ENCODE results near the gene FLAD1. TPM values are rescaled to one million over a fixed set of nuclear protein-coding genes. Genes with fewer than 3 reads are reported as not detected.

Gene FLAD1
- total and polyA plus RNA-seq, 2 of the 4 experiments (the other 2 are of a cell fraction) = 26.3 to 37.3 TPM

DNA sequence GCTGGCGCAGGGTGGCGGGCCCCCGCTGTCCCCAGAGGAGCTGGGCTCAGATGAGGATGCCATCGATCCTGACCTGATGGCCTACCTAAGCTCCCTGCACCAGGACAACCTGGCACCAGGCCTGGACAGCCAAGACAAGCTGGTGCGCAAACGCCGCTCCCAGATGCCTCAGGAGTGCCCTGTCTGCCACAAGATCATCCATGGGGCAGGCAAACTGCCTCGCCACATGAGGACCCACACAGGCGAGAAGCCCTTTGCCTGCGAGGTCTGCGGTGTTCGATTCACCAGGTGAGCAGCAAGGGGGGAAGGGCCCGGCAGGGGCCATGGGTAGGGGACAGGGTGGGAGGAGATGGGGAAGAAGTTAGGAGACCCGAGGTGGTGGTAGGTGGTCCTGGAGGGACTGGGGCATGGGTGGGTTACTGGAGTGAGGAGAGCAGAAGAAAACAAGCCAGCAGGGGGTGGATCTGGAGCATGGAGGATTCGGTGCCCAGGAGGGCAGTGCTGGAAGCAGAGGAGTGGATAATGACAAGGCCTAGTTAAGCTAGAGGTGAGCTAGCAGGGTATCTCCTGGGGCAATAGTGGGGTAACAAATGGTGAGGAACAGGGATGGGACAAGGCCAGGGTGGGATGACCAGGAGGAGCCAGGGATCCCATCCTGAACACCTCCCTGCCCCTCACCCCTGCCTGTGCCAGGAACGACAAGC lies 32.5 kb downstream of the FLAD1 start:
- no TSS peak for BruUV-seq (replicated peaks)
- dilution Hi-C loops (cut with HindIII; ENCODE audit: low sequenced_read_pairs, unreplicated experiment) (no loop called here), intact Hi-C loops (cut with micrococcal nuclease) (no loop called here)

More for the DNA sequence above, 32.5 kb downstream of the FLAD1 start:
- H3K79me1 ChIP-seq (ENCODE audit: low read depth in 1 of 2, low read length in 2 of 2) = peaks cover 0 to 14% of the 10 kb centered on the region in 2 experiments; a peak in 1 of 4 replicates
- no peak overlapping the region for H2BK120ac ChIP-seq (ENCODE audit: low read depth, low read length)
- no peak overlapping the region for H2BK5ac ChIP-seq (ENCODE audit: low read depth, low read length, poor library complexity, severe bottlenecking)
- H3K9ac ChIP-seq (ENCODE audit: low read depth, low read length) = no peak overlapping the region
- no peak overlapping the region for H4K8ac ChIP-seq (ENCODE audit: low read depth in 2 of 2, low read length in 2 of 2)
- ChIA-PET CTCF (interaction anchor here (1.0 to 2.3 kb wide), 3 partner anchors 12 to 43 kb away, joined by 3 to 7 read pairs (median 4); no protein-coding TSS in a partner anchor), POLR2A (ENCODE audit: unreplicated experiment) (interaction anchor here (0.6 kb wide), 1 partner anchor 457 kb away, joined by 13 read pairs; the partner anchor contains the start of gene UBE2Q1)
- H4K91ac ChIP-seq (ENCODE audit: insufficient read depth, low read depth, low read length) = no peak overlapping the region
- H2BK20ac ChIP-seq (ENCODE audit: low read depth, low read length) = no peak overlapping the region
- peaks cover 2% of the 10 kb centered on the region; the same call in 1 of the 2 replicates for H3K9me1 ChIP-seq (ENCODE audit: insufficient read depth, low read length)
- H3K4ac ChIP-seq (ENCODE audit: low read depth, low read length) = no peak overlapping the region
- WGBS, 2 experiments (ENCODE audit: extremely low coverage in 2 of 2, insufficient read length in 1 of 2) = 94% methylated on average over 9 of the region's 16 CpGs; no CpG with 5 or more reads in 1 of the 2 experiments
- in situ Hi-C loops (cut with MboI; ENCODE audit: low sequenced_read_pairs) = no loop called here
- TF ChIP-seq, protein P1, sequence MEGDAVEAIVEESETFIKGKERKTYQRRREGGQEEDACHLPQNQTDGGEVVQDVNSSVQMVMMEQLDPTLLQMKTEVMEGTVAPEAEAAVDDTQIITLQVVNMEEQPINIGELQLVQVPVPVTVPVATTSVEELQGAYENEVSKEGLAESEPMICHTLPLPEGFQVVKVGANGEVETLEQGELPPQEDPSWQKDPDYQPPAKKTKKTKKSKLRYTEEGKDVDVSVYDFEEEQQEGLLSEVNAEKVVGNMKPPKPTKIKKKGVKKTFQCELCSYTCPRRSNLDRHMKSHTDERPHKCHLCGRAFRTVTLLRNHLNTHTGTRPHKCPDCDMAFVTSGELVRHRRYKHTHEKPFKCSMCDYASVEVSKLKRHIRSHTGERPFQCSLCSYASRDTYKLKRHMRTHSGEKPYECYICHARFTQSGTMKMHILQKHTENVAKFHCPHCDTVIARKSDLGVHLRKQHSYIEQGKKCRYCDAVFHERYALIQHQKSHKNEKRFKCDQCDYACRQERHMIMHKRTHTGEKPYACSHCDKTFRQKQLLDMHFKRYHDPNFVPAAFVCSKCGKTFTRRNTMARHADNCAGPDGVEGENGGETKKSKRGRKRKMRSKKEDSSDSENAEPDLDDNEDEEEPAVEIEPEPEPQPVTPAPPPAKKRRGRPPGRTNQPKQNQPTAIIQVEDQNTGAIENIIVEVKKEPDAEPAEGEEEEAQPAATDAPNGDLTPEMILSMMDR (conservative IDR thresholded peaks at IDR 0.05; ENCODE audit: low read depth, low read length) = no peak
- no peak for TF ChIP-seq CHD1 (IDR thresholded peaks at IDR 0.05; ENCODE audit: low read depth, low read length)
- no peak for TF ChIP-seq MAFK (IDR thresholded peaks at IDR 0.05; ENCODE audit: low read depth, low read length)
- no peak for TF ChIP-seq RFX5 (IDR thresholded peaks at IDR 0.05; ENCODE audit: low read depth, low read length)
- no peak for TF ChIP-seq MXI1 (IDR thresholded peaks at IDR 0.05; ENCODE audit: borderline replicate concordance, low read depth, low read length)
- TF ChIP-seq, protein P2, sequence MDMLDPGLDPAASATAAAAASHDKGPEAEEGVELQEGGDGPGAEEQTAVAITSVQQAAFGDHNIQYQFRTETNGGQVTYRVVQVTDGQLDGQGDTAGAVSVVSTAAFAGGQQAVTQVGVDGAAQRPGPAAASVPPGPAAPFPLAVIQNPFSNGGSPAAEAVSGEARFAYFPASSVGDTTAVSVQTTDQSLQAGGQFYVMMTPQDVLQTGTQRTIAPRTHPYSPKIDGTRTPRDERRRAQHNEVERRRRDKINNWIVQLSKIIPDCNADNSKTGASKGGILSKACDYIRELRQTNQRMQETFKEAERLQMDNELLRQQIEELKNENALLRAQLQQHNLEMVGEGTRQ (IDR thresholded peaks at IDR 0.05; ENCODE audit: low read depth, low read length) = no peak
- no peak for TF ChIP-seq RAD21 (IDR thresholded peaks at IDR 0.05; ENCODE audit: low read length)
- TF ChIP-seq BHLHE40 (IDR thresholded peaks at IDR 0.05; ENCODE audit: low read depth, low read length) = no peak
- no peak for TF ChIP-seq MAZ (IDR thresholded peaks at IDR 0.05; ENCODE audit: borderline replicate concordance, low read depth, low read length)
- no peak for TF ChIP-seq RCOR1 (IDR thresholded peaks at IDR 0.05; ENCODE audit: insufficient replicate concordance, low read length)
- no peak for TF ChIP-seq FOS (IDR thresholded peaks at IDR 0.05; ENCODE audit: low read depth, low read length)
- no peak for ATAC-seq (ENCODE audit: low read depth)
- no peak overlapping the region for H3K4me2 ChIP-seq (ENCODE audit: low read depth, low read length)
- H3K36me3 ChIP-seq (ENCODE audit: control insufficient read depth, insufficient read depth, low read length) = peaks cover 22% of the 10 kb centered on the region
- no peak for DNase-seq
- H3K4me3 ChIP-seq (ENCODE audit: insufficient read depth, low read depth, low read length) = no peak overlapping the region
- no peak overlapping the region for H3K27ac ChIP-seq (ENCODE audit: insufficient read depth, low read length)
- no peaks in the 10 kb centered on the region for H3K9me3 ChIP-seq (ENCODE audit: control insufficient read depth, insufficient read depth, low read length)
- no peak overlapping the region for H2BK15ac ChIP-seq (ENCODE audit: low read depth, low read length)
- H3K18ac ChIP-seq (ENCODE audit: low read depth, low read length) = no peak overlapping the region
- H3K14ac ChIP-seq (replicated peaks; ENCODE audit: low read depth, low read length) = no peak overlapping the region
- H2AK9ac ChIP-seq (replicated peaks; ENCODE audit: low read depth, low read length, poor library complexity) = no peak overlapping the region
- H3K4me1 ChIP-seq (ENCODE audit: control insufficient read depth, insufficient read depth, low read length) = peaks cover 9% of the 10 kb centered on the region; the same call in 1 of the 2 replicates
- H3K27me3 ChIP-seq (ENCODE audit: control insufficient read depth, insufficient read depth, low read length) = no peaks in the 10 kb centered on the region
- no peak overlapping the region for H3K23ac ChIP-seq (ENCODE audit: low read depth, low read length)
- H2AFZ ChIP-seq (replicated peaks; ENCODE audit: low read length, poor library complexity) = no peak overlapping the region
- H3K56ac ChIP-seq (ENCODE audit: extremely low read depth, insufficient read depth, low read length) = no peak overlapping the region
- H2AK5ac ChIP-seq (ENCODE audit: low read depth, low read length) = no peak overlapping the region
- H4K20me1 ChIP-seq (ENCODE audit: insufficient read depth, low read length) = peaks cover 15% of the 10 kb centered on the region
- no peak overlapping the region for H4K5ac ChIP-seq (ENCODE audit: low read depth, low read length)
